A673 (cell line): ENCODE results near the gene FAM168A.

Experiments used
- CTCF ChIP-seq: fragments of 300-800, 200-600 bp; sonication (generic); conservative IDR thresholded peaks from 2 replicates; pipeline ENCODE4 v1.5.1; 2017; ENCODE audit warnings: low read depth, mild to moderate bottlenecking, antibody characterized with exemption, low read length, moderate library complexity, mixed read lengths
- EZH2 ChIP-seq: fragments of 200-600 bp; sonication (generic); IDR thresholded peaks from 2 replicates; pipeline ENCODE4 v1.6.1; 2017; ENCODE audit warnings: borderline replicate concordance, low read depth, mild to moderate bottlenecking, mixed read lengths, antibody characterized with exemption, low read length; ENCODE audit not compliant: poor library complexity, severe bottlenecking

GRCh38 chr11:73367482-73368024 is 230.4 kb downstream of the FAM168A start:
- TF ChIP-seq CTCF (no peak), EZH2 (no peak)
